ENCODE measurements around the gene ARL10.
"Not testable (repeated sequence)": the region's sequence is repeated elsewhere in the genome, so short reads cannot be mapped to it uniquely, and the experiment has no call there.

Gene ARL10

DNA sequence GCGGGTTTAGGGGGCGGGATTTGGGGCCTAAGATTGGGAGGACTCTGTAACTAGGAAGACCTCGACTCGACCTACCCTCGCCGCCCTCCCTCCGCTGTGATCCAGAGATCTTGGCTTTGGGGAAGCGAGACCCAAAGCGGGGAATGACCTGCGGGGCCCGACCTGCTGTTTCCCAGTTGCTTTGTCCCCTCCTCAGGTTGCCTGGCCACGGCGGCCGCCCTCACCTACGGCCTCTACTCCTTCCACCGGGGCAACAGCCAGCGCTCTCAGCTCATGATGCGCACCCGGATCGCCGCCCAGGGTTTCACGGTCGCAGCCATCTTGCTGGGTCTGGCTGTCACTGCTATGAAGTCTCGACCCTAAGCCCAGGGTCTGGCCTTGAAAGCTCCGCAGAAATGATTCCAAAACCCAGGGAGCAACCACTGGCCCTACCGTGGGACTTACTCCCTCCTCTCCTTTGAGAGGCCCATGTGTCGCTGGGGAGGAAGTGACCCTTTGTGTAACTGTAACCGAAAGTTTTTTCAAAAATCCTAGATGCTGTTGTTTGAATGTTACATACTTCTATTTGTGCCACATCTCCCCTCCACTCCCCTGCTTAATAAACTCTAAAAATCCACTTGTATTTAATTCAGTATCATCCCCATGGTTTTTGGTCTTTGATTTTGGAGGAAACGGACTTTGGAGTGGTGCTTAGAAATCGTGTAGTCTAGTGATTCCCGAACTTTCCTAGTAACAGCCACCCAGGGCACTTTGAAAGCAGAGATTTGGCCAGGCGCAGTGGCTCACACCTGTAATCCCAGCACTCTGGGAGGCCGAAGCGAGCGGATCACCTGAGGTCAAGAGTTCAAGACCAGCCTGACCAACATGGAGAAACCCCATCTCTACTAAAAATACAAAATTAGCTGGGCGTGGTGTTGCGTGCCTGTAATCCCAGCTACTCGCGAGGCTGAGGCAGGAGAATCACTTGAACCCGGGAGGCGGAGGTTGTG is 24.1 kb downstream of the ARL10 start:
- DNase-seq, result no peak

DNA sequence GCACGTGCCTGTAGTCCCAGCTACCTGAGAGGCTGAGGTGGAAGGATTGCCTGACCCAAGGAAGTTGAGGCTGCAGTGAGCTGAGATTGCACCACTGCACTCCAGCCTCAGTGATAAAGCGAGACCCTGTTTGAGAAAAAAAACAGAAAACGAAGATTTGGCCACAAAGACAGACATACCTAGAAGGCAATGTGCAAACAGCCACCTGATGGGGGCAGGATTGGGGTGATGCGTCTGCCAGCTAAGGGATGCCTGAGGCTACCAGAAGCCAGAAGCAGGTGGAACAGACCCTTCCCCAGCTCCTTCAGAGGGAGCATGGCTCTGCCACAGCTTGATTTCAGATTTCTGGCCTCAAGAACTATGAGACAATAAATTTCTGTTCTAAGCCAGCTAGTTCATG is 26.2 kb downstream of the ARL10 start:
- no peak for DNase-seq

DNA sequence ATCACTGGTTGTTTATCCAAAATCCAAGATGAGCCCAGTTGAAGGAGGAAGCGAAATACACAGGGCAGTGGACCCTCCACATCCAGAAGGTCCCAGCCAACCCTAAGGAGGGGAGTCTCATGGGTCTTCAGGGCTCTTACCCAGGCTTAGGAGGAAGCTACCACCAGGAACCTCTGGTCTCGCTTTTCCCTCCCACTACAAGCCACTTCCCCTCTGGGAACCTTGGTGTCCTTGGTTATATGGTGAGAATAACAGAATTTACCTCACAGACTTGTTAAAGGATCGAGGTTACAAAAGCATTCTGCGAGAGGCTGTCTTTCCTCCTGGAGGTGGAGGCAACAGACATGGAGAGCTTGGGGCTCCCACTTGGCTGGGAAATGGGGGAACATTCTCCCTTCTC is 26.7 kb downstream of the ARL10 start:
- DNase-seq, result no peak

DNA sequence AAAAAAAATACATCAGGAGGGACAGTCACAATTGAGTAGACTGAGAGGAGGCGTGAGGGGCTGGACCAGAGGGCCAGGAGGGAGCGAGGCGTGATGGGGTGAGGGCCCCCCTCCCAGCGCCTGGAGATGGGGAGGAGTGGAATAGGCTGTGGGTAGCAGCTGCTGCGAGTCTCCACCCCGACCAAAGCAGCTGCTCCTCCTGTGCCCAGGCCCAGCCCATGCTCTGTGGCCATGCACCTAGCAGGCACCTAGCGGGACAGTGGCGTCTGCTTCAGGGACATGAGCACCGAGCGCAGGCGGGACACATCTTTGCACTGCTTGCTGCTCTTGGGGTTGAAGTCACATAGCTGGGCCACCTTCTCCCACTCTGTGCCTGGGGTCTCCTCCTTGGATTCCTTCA is 27.2 kb downstream of the ARL10 start:
- DNase-seq, result no peak

DNA sequence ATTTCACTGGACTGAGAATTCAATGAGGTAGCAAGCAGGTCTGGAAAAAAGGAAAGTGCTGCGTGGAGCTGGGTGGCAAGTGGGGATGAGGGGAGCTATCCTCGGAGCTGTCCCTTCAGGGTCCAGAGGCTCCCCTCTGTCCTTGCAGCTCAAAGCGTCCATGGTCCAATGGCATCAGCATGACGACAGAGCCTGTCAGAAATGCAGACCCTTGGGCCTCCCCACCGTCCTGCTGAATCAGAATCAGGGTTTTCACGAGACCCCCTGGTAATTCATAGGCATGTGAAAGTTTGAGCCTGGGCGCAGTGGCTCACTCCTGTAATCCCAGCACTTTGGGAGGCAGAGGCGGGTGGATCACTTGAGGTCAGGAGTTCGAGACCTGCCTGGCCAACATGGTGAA is 28.8 kb downstream of the ARL10 start:
- no peak for DNase-seq

DNA sequence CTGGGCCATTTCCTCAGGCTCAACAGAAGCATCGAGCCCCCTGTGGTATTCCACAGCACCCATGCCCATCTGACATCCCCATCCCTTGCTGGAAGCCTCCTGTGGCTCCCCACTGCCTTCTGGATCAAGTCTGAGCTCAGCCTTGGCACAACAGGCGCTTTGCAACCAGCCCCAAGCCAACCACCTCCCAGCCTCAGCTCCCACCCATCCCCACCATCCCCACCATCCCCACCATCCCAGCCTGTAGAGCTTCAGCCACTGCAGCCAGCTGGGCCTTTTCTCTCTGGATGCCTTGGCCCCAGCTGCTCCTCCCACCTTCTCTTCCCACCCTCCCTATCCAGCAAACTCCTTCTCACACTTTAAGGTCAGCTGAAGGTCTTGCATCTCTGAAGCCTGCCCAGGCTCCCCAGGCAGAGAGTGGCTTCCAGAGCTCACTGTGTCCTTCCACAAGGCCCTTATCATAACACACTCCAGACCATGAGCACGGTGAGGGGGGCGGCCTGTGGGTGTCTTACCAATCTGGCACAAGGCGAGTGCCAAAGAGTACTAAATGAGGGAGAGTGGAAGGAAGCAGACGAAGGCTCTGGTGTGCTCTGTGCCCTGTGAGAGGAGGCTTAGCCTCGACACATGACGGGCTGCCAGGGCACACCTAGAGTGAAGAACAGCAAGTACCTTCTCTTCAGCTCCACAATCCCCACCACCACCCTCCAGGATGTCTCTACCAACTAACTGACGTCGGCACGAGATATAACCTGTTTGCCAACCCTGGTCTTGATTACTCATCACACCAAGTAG is 29.8 kb downstream of the ARL10 start:
- no peak for DNase-seq

DNA sequence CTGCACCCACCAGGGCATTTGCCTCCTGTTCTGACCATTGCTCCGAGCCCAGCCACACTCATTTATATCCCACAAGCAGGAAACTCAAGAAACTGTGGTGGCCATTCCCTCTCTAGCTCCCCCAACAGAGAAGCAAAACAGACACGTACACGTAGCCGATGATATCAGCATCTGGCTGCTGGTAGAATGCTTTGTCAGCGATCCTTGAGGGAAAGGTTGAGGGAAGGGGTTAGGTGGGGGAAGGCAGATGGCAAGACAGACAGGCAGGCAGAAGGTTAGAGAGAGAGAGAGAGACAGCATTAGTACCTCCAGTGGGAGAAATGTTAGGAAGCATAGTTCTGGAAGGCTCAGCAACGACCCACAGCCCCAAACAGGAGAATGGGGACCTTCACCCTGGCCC is 31.0 kb downstream of the ARL10 start:
- no peak for DNase-seq

DNA sequence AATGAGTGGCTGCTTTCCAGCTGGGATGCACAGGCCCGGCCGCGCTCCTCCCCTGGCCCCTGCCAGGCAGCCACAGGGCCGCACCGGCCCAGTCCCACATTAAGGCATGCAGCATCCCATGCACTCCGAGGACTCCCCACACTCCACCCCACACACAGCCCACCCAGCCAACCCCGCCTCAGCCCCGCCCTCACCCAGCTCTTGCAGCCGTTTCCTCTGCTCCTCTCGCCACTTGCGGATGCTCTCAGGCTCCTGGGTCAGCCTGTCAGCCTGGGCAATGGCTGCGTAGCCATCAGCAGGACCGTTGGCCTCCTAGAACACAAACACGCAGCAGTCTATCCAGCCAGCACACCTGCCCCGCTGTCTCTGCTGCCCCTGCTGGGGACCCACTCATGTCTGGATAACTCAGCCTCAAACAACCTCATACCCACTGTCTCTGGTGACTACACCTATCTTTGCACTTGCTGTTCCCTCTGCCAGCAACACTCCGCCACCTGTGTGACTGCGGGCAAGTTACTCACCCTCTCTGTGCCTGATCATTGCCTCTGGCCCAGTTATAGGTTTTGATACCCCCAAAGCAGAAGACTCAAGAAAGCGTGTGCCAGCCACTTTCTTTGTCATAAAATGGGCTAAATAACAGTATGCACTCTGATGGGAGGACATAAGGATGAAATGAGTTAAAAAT is 32.6 kb downstream of the ARL10 start:
- no peak for DNase-seq

DNA sequence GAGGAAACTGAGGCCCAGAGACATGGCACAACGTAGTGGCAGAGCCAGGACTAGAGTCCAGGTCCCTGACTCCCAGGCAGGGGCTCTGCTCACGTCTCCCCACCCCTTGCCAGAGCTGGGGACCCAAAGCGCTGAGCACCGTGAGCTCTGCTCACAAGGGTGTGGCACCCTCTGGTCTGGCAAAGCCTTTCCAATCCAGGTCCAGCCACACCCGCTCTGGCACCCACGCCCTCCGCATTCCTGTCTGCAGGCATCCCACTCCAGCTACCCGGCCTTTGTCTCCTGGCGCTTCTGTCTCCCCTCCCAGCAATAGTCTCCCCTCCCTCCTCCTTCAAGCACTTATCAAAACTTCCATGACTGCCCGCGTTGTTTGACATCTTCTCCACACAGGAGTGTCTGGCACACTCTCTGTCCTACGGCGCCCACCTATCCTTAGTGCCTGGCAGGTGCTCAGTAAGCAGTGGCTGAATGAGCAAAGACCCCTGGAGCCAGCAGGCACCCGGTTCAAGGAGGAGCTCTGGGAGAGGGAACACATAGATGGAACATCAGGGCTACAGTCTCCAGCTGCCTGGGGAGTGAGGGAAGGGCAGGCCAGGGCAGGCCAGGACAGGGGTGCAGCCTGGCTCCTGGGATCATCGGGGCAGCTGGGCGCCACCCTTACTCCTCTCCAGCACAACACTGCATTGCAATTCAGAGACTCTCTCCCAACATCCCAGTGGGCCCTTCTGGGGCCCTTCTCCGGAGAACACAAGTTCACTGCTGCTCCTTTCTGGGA is 35.3 kb downstream of the ARL10 start:
- DNase-seq, result no peak

DNA sequence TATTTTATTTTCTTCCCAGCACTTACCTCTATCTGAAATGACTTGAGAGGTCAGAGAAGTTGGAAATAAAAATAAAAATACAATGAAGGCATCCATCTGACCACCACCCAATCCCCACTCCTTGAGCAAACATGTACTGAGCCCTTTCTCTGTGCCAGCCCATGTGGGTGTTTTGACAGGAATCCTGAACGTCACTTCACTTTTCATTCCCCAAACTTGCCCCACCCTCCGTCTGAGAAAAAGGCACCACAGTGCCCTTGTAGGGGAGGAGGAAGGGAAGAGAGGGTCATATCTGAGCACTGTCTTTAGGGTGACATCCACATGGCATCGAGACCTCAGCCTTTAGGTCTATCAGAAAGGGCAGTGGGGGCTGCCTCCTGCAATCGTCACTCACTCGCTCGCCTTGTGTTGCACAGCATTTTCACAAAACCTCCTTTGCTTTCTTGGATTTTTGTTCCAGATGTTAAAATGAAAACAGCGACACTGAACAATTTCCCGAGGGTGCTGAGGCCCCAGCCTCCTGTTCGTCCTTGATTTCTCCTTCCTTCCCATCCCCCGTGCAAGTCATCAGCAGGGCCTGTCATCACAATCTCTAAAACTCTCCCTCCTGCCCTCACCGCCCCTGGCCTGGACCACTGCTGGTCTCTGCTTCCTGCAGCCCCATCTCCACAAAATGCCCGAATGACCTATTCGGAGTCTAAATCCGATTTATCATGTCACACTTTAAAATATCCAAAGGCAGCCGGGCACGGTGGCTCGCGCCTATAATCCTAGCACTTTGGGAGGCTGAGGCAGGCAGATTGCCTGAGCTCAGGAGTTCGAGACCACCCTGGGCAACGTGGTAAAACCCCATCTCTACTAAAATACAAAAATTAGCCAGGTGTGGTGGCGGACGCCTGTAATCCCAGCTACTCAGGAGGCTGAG is 36.3 kb downstream of the ARL10 start:
- no peak for DNase-seq

DNA sequence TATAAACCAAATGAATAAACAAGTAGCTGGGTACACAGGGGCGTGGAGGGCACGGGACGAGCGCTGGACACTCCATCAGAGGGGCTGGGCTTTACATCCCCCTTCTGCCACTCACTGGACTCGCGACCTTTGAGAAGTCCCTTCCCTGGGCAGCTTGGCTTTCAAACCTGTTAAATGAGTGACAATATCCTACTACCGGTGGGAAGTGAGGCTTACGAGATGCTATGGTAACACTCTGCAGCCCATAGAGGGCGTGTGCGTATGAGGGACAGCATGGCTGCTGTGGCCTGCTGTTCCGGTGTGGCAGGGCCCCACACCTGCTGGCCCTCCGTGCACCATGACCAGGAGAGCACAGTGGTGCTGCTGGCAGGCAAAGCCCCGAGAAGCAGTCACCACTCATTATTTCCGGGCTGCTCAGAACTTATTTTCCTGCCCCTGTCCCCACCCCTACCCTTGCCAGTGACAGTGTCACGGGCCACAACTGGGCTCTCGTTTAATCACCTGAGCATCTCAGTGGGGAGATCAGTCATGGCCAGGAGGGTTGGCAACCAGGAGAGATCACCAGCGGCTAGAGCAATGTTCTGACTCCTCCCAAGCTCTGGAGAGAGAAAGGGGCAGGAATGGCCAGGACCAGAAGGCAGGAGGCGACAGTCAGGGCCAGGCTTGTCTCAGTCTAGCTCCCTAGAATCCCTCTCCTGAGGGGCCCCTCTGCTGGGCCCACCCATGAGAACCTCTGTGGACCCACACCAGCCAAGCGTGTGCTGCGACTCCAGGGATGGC is 40.6 kb downstream of the ARL10 start:
- DNase-seq, result no peak

DNA sequence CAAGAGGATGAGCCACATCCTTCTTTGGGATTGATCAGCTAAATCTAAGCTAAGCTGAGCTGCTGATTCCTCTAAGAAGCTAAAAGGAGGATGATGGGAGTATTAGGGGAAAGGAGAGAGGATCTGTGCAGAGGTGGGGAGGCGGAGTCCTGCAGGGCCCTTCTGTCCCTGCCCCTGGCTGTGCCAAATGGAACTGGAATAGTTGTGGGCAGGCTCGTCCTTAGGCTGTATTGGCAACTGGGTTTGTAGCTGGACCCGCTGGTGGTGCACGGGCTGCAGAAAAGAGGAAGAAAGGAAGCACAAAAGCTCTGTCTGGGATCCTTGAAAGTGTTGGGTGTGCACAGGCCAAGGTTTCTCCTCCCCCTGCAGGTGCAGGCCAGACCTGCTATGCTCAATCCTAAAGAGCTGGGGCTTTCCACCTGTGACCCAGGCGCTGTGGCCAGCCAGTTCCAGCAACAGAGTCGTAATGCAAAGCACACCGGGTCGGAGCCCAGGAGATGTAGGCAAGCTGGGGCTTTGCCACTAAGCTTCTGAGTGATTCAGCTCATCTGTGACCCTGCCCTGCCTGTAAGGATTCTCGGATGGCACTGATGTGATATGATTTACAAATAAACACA is 41.3 kb downstream of the ARL10 start:
- DNase-seq, result no peak

DNA sequence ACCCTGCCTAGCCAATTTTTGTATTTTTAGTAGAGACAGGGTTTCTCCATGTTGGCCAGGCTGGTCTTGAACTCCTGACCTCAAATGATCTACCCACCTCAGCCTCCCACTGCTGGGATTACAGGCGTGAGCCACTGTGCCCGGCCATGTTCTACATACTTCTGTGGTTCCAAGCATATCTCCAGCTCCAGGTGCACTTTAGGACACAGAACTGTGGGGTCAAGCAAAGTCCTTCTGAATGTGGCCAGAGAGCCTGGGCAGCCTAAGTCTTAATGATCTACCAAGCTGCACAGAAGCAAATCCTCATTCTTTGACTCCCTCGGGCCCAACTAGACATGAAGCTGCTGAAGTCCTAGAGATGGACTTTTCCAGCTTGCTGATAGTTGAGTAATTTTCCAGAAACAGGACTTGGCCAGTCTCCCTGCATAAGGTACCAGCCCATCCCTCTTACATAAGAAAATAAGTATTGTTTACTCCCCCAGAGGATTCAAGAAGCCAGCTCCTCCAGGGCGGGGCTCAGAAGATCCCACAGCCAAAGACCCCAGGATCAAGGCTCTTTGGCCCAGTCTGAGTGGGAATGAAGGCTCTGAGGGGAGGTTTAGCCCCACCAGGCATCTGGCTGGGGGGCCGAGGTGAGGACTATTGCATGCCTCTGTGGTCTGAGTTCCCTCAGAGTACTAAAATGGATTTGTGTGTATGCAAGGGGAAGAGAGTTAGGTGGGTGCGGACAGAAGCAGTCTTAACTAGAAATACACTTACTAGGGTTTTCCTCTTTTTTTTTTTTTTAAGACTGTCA is 42.4 kb downstream of the ARL10 start:
- DNase-seq, result no peak

DNA sequence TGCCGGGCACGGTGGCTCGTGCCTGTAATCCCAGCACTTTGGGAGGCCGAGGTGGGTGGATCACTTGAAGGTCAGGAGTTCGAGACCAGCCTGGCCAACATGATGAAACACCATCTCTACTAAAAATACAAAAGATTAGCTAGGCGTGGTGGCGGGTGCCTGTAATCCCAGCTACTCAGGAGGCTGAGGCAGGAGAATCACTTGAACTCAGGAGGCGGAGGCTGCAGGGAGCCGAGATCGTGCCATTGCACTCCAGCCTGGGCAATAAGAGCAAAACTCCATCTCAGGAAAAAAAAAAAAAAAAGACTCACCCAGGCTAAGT is 42.9 kb downstream of the ARL10 start:
- not testable (repeated sequence) for DNase-seq

DNA sequence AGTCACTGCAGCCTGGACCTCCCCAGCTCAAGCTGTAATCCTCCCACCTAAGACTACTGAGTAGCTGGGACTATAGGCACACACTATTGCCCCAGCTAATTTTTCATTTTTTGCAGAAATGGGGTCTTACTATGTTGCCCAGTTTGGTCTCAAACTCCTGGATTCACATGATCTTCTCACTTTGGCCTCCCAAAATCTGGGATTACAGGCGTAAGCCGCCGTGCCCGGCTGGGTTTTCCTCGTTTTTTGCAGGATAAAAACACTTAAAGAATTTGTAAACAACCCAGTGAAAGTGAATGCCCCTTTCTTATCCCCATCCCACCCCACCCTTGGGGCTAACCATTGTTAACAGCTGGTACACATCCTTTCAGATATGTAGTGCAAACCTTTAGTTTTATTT is 43.3 kb downstream of the ARL10 start:
- no peak for DNase-seq

DNA sequence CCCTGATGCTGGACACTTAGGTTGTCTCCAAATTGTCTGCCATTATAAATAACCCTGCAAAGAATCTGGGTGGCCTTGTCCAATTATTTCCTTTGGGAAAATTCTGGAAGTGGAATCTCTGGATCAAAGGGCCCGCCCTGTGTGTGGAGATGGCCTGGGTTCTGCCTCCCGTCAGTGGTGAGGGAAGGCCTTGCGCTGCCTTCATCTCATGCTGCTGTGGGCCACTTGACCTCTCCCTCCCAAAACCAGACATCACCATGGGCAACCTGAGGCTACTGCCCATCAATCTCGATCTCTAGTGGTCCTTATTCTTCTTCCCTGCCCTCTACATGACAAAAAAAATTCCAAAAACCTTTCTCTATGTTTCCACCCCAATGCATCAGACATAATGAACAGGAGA is 44.5 kb downstream of the ARL10 start:
- DNase-seq, result no peak

DNA sequence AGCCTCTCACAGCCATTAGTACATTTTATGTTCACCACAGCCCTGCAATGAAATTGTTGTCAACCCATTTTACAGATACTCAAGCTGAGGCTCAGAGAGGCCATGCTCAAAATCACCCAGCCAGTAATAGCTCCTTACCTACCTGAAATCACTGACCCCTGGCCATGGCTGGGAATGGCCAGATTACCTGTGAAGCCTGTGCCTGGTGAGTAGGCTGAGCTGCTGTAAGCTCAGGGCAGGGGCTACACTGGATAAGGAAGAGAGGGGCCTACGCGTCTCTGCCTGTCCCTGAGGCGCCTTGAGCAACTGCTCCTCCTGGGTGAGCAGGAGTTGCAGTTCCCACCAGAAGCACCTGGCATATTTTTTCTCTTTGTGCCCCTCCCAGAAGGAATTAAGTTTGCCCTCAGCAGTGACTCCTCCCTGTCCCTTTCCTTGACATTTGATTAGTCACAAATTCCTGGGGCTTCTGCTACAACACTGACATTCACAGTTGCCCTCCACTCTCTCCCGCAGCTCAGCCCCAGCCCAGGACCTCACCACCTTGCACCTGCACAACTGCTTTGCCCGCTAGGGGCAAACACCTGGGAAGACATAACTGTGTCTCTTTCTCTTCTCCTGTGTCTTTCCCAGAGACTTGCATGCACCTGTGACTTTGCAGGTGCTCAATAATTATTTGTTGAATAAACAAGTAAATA is 45.3 kb downstream of the ARL10 start:
- DNase-seq, result no peak

DNA sequence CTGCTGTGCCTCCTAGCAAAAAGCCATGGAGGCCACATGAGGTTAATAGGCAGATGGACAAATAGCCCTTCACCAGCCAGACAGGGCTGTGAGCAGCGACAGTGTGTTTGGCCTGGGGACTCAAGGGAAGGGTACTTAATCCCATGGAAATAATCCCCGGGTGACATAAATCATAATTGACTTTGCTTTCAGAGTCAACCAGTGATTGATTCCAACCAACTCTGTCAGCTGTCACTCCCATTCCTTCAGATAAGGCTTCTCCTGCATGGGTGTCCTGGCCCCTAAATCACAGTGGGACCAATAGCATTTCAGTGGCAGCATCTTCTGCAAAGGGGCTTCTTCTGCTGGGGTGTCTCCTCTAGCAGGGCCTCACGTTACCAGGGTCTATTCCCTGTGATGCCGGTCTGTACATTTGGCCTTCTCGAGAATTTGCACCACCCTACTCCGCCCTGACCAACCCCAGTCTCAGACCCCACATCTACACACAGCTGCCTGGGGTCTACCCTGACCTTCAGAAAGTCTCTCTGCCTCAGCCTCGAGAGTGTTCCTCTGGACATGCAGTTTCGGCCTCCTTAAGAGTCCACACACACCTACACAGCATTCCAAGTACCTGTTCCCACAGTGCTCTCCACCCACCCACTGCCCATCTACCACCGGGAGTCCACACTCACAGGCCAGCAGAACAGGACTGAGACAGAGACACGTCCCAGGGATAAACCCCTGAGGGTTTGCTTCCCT is 47.4 kb downstream of the ARL10 start:
- DNase-seq, result no peak

Measured in activated CD8-positive, alpha-beta memory T cell treated with anti-CD3 and anti-CD28 coated beads, Interleukin-2, amount 50 U/mL, for 48 hours (primary cell).